NCI-H1105 (cell line): ENCODE results near the gene NDUFAF2.
"Not testable (repeated sequence)": the region's sequence is repeated elsewhere in the genome, so short reads cannot be mapped to it uniquely, and the experiment has no call there.

ENCODE experiments used
- DNase-seq: peaks from one replicate; lab custom pipeline; 2025; lab: John Stamatoyannopoulos, UW

NDUFAF2 gene, protein sequence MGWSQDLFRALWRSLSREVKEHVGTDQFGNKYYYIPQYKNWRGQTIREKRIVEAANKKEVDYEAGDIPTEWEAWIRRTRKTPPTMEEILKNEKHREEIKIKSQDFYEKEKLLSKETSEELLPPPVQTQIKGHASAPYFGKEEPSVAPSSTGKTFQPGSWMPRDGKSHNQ

DNA sequence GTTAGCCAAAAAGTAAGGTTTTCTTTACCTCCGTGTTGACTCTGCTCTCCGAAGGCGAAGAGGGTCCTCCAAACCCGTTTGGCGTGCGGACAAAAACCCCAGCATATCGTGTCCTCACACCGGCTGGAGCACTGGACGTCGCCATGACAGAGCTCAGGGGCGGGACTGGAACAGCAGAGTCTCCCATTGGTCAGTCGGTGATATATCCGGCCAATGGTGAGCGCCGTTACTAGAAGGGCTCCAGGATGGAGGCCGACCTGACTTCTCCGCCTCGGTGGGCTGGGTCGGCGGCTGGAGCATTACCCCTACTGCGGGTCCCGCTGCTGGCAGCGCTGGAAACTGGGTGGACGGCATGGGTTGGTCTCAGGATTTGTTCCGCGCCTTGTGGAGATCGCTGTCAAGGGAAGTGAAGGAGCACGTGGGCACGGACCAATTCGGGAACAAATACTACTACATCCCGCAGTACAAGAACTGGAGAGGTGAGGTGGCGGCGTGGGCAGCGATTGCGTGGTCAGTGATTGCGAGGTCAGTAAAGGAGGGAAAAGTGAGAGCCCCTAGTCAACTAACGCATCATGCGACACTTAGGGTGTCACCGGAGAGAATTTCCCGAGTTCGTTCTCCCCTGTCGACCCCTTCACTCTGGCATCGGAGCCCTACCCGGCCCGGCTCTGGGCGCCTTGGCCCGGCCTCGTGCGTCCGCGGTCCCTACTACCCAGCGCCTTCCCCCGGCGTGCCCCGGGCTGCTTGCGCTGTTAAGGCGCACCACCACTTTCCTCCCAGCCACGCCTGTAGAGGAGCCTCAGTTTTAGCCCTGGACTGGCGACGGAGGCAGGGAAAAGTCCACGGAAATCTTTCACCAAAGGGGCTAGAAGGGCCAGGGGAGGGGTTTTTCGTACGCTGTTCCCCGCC is at the start of gene NDUFAF2, which contains the start of gene ERCC8:
TSS of gene NDUFAF2 (plus strand) at position 302 of the 909 bp plus-strand sequence. CDS start at position 353, 51 bp downstream.
TSS of gene ERCC8 (minus strand) at position 167 of the 909 bp plus-strand sequence. CDS start at position 105, 62 bp downstream.
- peak; percentile 66 for DNase-seq

DNA sequence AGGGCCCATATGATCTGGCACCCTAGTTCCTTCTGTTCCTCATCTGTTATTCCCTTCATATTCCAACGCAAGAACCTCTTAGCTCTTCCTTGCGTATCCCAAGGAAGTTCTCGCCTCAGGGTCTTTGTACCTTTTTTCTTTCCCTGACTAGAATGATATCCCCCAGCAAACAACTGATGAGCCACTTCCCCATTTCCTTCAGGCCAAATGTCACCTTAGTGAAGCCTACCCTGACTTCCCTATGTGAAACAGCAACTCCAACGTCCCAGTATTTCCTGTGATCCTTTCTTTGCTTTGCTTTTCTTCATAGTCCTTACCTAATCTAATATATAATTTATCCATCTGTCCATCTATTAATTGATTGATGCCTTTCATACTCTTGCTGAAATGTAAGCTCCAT is 48.0 kb upstream of the NDUFAF2 start:
- DNase-seq, result no peak

DNA sequence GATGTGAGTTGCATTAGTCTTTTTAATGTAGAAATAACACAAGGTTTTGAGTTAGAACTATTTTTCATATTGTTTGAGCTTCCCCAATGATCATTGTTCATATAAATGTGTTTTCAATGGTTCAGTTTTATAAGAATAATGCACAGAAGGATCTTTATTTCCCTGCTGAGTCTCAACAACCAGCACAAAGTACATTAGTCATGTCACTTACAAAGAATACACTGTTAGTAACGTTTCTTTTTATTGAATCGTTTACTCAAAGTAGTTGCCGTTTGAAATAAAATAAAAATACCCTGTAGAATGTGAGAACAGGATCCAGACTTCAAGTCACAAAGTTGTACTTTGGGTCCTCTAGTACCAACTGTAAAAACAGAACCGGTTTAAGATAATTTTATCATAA is 41.6 kb upstream of the NDUFAF2 start:
- DNase-seq, result no peak

DNA sequence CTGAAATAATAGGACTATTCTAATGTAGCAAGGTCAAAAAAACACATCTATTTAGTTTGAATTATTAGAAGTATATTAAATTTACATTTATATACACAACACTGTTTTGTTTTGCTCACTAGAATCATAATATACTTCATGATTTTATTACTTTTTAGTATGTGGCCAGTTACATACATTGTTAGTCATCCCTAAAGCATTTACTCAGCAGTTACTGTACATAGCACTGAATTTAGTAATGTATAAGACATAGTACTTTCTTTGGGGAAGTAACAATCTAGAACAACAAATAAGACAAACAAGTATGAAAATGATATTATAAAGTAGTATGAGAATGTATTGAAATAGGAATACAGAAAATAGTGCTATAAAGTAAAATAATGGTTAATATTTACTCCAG is 28.4 kb upstream of the NDUFAF2 start:
- DNase-seq, result no peak

DNA sequence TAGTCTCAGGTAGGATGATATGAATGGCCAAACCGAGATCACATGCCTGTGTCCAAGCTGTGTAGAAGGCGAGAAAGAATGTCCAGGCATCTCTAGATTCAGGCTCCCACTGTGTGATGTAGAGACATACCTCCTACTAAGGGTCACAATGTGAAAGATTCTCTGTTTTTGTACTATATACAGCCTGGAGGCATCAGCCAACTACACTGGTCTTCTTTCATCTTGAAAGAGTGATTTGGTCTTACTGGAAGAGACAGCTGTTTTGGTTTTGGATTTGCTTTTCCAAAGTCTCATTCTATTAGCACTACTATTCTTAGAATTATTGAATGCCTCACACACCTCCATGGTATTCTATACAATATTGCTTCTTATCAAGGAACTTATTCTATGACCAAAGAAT is 26.5 kb upstream of the NDUFAF2 start:
- DNase-seq, result no peak

DNA sequence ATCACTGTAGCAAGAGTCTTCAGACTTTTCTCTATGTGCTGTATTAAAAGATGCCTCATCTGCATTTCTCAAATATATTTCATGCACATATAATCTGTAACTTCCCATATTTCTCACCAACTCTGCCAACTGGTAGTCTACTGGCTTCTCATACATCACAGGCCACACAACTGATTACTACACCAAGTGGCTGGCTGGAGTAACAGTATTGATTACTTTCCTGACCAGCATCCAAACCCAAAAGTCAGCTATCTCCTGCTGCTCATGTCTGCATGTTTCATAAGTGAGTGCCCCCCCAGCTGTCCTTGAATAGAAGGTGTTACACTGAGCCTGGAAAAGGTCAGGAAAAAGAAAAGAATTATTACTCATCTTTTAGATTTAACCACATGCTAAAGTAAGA is 17.6 kb upstream of the NDUFAF2 start:
- no peak for DNase-seq

DNA sequence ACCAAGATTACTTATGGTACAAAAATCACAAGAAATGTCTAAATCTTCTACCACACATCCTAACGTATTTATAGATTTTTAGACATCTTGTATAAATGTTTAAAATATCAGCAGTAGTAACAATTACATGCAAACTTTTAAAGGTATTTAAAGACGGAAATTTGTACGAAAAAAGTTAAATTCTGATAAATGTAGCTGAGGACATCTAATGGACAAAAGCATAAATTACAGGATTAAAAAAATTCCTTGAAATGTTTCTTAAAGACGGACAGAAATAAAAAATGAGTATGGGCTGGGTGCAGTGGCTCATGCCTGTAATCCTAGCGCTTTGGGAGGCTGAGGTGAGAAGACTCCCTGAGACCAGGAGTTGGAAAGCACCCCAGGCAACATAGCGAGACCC is 16.0 kb upstream of the NDUFAF2 start:
- DNase-seq, result no peak

DNA sequence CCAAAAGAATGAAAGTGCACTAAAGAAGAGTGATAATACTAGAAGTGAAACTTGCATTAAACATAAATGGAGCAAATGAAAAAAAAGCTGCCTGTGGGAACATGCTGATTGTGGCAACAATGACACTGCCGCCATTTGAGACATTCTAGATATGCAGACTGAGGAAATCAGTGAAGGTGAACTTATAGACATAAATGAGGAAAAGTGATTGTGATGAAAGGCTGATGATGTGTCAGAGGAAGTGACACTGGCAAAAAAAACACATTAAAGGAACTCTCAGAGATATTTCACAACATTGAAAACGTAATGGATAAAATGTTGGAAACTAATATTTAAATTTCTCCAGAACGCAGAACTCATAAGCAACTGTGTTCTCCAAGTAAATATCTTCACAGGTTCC is 1.4 kb upstream of the NDUFAF2 start:
- no peak for DNase-seq

DNA sequence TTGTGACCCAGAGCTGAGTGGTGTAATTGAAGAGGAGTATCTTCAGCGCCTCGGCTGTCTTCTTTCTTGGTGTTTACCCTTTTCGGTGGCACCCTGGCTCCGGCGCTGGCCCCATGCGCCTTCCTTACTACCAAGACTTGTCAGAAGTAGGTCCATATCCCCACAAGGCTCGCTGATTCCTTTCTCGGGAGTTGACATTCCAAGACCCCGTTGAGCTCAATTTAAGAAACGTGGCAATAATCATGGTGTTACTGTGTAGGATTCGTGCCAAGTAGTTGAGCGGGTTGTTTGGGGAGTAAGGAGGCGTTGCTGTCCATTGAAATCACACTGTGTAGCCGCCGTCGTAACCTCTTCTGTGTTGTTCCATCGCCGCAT is 795 bp downstream of the NDUFAF2 start:
- DNase-seq, result no peak

DNA sequence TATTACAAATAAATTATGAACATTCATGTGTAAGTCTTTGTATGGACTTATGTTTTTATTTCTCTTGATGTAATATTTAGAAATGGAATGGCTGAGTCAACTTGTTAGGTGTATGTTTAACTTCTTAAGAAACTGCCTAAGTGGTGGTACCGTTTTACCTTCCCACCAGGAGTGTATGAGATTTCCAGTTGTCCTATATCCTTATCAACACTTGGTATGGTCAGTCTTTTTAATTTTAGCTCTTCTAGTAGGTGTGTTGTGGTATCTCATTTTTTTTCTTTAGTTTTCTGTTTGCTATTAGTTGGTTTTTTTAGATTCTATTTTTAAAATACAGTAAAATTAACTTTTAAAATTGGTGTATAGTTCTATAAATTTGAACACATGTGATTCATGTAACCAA is 3.7 kb downstream of the NDUFAF2 start:
- no peak for DNase-seq

DNA sequence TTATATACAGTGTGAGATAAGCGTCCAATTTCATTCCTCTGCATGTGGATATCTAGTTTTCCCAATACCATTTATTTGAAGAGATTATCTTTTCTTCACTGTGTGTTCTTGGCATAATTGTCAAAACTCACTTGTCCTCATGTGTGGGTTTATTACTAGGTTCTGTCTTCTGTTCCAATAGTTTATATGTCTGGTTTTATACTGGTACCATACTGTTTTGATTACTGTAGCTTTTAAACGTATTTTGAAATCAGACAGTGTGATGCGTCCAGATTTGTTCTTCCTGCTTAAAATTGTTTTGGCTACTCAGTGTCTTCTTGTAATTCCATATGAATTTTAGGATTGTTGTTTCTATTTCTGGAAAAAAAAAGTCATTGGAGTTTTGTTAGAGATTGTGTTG is 10.2 kb downstream of the NDUFAF2 start:
- DNase-seq, result no peak

DNA sequence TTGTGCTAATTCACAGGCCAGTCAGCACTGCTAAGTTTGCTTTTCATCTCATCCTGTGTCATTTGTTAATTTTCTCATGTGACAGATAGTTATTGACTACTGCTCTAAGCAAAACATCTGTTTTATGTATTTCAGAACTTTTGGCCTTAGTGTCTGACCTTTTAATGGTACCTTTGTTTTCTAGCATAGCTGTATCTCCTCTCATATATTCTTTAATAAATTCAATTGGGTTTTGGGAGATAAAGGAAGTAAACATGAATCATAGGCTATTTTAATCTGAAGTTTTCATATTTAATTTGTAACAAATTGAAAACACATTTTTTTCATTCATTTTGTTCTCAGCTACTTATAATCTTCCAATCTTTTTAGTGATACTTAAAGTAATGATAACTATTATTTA is 13.1 kb downstream of the NDUFAF2 start:
- no peak for DNase-seq

DNA sequence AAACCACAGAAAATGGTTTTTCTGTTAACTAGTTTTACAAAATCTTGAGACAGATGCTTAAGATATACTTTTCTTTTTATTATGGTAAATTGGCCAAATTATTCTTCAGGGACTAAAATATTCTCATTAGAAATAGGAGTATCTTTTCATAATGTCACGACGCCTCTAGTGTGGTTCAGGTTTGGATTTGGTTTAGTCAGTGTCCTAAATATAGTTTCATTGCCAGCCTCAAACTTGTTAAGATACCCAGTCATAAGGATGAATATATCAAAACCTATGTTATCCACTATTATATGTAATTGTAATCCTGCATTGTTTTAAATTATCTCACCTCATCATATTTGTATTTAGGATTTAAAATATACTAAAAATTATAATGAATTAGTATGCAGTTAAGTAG is 13.7 kb downstream of the NDUFAF2 start:
- no peak for DNase-seq

DNA sequence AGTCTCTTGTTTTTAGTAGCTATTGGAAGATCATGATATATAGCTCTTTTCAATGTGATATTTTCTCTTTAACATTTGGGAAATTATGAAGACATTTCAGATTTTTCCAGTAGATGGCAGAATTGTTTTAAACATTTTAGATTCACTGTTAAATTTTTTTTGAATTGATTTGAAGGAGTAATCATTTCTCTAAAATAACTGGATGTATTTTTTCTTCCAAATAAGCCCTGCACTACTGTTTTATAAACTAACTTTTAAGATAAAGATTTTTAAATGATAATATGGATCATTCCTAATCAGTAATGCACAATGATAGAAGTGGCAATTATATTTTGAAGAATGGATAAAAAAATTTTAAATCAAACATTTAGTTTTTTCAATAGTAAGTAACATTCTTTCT is 14.2 kb downstream of the NDUFAF2 start:
- DNase-seq, result peak; percentile 0

DNA sequence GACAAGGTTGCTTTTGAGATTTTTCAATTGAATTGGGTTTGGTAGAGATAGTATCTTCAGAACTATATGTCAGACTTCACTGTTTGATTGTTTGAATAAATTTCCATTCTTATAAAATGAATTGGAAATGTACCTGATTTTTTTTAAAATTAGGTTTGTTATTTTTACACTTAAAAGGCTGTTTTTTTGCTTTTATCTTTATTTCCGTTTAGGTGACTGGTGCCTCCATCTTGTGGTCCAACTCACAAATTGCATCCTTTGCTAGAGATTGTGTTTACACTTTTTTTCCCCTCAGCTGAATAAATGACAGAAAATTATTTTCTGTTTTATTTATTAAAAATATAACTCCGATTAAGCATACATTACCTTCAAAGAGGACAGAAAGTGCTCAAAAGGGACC is 15.6 kb downstream of the NDUFAF2 start:
- no peak for DNase-seq

DNA sequence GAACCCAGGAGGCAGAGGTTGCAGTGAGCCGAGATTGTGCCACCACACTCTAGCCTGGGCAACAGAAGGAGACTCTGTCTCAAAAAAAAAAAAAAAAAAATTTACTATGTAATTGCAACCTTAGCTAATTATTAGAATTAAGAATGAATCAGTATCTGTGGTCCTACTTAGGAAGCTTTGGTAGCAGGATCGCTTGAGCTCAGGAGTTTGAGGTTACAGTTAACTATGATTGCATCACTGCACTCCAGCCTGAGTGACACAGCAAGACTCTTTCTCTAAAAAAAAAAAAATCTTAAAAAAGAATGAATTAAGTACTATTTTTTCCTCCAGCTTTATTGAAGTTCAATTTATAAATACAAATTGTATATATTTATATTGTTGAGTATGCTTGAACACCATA is 16.7 kb downstream of the NDUFAF2 start:
- DNase-seq, result no peak

DNA sequence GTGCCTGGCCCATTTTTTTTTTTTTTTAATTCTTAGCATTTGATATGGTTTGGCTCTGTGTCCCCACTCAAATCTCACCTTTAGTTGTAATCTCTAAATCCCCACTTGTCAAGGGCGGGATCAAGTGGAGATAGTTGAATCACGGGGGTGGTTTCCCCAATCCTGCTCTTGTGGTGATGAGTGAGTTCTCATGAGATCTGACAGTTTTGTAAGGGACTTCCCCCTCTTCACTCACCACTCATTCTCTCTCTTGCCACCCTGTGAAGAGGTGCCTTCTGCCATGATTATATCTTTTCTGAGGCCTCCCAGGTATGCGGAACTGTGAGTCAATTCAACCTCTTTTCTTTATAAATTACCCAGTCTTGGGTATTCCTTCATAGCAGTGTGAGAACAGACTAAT is 27.2 kb downstream of the NDUFAF2 start:
- no peak for DNase-seq

DNA sequence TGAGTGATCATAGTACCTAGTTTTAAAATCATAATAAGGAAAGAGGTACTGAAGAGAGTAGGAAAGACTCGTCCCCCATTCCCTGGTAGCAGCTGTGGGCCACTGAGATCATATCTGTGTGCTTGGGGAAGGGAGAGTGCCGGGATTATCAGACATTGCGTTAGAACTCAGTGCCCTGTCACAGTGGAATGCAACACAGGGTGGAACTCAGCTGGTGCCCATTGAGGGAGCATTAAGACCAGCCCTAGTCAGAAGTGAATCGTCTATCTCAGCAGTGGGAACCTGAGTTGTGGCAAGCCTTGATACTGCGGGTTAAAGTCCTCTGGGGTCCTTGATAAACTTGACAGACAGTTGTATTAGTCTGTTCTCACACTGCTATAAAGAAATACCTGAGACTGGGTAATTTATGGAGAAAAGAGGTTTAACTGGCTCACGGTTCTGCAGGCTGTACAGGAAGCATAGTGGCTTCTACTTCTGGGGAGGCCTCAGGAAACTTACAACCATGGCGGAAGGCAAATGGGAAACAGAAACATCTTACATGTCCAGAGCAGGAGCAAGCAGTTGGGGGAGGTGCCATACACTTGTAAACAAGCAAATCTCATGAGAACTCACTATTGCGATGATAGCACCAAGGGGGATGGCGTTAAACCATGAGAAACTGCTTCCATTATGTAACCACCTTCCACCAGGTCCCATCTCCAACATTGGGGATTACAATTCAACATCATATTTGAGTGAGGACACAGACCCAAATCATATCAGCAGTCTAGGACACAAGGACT is 33.1 kb downstream of the NDUFAF2 start:
- DNase-seq, result no peak

DNA sequence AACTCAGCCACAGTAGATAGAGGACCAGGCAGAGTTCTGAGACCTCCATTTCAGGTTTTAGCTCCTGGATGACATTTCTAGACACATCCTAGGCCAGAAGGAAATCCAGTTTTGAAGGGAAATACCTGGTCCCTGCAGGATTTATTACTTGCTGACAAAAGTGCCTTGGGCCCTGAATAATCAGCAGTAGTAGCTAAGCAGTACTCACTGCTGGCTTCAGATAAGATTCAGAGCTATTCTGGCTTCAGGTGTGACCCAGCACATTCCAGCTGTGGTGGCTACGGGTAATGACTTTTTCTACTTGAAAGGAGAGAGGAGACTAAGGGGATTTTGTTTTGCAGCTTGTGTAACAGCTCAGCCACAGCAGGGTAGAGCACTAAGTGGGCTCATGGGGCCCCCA is 34.0 kb downstream of the NDUFAF2 start:
- DNase-seq, result no peak

DNA sequence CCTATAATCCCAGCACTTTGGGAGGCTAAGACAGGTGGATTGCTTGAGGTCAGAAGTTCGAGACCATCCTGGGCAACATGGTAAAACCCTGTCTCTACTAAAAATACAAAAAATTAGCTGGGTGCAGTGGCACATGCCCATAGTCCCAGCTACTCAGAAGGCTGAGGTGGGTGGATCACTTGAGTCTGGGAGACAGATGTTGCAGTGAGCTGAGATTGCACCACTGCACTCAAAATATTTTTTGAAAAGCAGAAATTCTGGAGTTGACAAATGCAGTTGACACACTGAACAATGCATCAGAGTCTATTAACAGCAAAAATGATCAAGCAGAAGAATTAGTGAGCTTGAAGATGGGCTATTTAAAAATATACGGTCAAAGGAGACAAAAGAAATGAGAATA is 35.5 kb downstream of the NDUFAF2 start:
- no peak for DNase-seq

DNA sequence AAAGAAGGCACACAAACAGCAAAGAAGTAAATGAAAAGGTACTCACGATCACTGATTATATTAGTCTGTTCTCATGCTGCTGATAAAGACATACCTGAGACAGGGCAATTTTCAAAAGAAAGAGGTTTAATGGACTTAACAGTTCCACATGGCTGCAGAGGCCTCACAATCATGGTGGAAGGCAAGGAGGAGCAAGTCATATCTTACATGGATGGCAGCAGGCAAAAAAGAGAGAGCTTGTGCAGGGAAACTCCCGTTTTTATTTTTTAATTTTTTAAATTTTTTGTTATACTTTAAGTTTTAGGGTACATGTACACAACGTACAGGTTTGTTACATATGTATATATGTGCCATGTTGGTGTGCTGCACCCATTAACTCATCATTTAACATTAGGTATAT is 37.1 kb downstream of the NDUFAF2 start:
- DNase-seq, result not testable (repeated sequence)

DNA sequence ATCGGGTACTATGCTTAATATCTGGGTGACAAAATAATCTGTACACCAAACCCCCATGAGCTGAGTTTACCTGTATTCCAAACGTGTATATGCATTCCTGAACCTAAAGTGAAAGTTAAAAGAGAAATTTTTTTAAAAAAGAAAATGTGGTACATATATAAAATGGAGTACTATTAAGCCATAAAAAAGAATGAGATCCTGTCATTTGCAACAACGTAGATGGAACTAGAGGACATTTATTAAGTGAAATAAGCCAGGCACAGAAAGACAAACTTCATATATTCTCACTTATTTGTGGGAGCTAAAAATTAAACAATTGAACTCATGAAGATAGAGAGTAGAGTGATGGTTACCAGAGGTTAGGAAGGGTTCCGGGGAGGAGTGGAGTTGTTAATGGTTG is 44.8 kb downstream of the NDUFAF2 start:
- no peak for DNase-seq

DNA sequence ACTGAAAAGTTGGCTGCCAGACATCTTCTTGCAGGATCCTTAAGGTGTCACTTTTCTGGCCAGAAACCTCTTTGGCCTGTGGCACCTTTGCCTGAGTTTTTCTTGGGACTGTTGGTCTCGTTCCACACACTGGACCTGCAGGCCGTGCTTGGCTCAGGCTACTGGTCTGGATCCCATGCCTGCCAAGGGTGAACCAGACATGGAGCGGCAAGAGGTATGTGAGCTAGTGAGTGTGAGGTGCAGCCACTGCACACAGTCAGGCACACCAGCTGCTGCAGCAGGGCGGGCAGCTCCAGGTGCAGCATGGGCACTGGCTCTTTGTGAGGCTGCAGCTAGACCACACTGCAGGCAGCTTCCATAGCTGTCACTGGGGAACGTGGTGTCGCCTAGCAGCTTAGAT is 47.9 kb downstream of the NDUFAF2 start:
- no peak for DNase-seq
